Measurements from ENCODE around the gene CNOT6L. TPM values are rescaled to one million over a fixed set of nuclear protein-coding genes. Genes with fewer than 3 reads are reported as not detected.
"Not testable (repeated sequence)": the region's sequence is repeated elsewhere in the genome, so short reads cannot be mapped to it uniquely, and the experiment has no call there.

The CNOT6L gene
- polyA plus RNA-seq, 12 donors, result 29.5 to 39.6 (median 36.3) TPM; not detected in 1

DNA sequence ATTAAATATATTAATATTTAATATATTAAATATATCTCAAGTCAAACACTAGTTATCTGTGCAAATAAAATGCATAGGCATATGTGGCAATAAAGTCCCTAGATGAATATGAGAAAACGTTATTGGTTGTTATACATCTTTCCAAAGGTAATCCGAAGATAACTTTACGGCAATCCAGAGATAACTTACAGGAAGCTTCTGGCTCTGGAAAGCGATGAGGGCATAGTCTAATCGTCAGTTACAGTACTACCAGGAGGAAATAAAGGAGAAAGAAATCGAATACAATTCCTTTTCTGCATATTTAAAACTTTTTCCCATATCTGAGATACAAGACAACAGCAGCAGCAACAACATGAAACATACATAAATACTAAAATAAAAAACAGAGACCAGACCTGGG lies 35.3 kb downstream of the CNOT6L start:
- DNase-seq, result no peak

DNA sequence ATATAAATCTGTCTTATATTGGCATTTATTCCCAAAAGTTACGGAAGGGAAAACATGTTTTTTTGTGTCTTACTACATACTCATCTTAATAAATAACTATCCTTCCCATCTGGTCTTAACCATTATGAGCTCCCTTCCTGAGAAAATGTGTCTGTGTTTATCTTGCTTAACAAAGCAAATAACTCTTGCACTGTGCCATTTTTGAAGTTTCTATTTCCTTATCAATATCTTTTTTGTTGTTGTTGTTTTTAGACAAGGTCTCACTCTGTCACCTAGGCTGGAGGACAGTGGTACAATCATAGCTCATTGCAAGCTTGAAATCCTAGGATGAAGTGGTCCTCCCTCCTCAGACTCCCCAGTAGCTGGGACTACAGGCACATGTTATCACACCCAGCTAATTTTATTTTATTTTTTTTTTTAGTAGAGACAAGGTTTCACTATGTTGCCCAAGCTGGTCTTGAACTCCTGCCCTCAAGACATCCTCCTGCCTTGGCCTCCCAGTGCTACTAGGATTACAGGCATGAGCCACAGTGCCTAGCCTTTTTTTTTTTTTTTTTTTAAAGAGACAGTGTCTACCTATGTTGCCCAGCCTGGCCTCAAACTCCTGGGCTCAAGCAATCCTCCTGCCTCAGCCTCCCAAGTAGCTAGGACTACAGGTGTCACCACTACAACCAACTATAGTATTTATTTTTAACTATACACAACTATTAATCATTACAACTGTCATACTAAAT lies 36.9 kb downstream of the CNOT6L start:
- no peak for DNase-seq

DNA sequence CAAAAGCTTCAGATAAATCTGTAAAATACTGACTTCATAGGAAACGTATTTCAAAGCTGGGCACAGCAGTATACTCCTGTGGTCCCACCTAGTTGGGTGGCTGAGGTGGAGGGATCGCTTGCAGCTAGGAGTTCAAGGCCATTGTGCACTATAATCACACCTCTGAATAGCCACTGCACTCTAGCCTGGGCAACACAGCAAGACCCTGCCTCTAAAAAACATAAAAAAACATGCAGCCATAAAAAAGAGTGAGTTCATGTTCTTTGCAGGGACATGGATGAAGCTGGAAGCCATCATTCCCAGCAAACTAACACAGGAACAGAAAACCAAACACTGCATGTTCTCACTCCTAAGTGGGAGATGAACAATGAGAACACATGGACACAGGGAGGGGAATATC lies 38.4 kb downstream of the CNOT6L start:
- not testable (repeated sequence) for DNase-seq

DNA sequence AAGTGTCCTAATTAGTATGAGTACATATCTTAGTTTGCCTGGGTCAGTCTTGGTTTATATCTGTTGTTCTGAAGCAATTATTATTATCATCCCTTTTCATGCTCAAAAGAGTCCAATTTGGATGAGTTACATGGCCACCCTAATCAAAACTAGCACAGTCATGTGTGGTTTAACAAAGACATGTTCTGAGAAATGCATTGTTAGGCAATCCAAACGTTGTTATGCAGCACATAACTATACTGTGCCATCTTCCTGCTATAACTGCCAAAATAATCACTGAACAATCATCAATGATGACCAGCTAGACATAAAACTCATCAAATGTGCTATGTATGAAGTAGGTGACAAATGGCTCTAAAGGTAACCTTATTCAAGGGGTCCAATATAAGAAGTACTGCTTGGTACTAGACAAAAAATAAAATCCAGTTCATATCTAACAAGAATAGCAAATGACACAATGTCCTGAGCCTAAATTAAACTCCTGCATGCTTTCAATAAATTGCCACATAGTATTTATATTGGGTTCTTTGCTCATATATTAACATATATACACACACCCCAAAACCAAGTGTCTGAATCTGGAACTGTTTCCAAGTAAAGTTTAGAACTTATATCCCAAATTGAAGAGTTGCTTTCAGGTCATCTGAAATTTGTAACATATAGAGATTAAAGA lies 41.9 kb downstream of the CNOT6L start:
- DNase-seq, result no peak

DNA sequence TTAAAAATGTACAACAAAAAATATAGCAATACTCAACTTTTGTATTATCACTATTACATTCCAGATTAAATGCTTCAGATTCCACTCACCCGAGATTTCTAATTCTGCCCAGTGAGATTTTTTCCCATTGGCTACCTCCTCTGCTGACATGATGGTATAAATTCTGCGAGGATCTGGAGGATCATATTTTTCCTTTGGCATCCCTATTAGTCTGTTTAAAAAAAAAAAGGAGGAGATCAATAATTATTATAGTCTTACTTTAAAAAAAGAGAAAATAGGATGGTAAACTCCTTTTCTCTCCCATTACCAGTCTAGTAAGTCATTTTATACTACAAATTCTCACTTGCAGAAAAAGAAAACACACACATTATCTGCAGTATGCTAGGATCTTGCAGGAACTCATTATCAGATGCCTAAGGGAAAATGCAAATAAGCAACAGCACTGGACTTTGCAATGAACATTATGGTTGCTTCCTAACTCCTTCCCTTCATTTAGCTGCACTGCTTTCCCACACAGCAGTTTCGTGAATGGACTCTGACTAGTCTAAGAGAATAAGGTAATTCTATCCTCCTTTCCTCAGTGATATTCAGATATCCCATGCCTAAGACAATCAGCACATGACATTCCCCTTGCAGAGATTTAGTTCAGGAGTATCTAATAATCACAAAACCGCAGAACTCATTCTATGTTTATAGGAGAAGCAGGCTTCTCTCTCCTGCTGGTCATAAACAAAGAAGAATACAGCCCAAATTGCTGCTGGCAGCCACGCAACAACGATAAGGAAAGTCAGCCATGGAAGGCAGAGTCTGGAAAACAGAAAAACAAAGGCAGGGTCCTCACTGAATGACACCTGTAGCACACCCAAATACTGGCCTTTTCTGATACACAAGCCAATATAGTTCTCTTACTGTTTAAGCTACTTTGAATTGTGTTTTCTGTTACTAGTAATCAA lies 42.7 kb downstream of the CNOT6L start:
- no peak for DNase-seq

DNA sequence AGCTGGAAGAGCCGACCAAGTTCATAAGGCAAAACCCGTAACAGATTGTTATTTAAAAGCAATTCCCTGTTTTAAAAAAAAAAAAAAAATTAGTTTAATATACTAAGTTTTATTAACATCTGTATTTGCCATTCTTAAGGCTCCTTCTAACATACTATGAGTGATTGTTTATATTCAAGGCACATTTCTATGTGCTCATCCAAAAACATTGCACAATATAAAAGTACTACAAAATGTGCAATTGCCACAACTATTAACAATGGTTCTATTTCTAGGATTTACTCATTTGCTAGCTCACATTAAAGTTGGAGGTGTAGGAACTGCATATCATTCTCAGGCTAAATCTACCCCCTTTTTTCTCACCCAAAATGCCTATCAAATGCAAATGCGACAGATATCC lies 46.1 kb downstream of the CNOT6L start:
- DNase-seq, result no peak

DNA sequence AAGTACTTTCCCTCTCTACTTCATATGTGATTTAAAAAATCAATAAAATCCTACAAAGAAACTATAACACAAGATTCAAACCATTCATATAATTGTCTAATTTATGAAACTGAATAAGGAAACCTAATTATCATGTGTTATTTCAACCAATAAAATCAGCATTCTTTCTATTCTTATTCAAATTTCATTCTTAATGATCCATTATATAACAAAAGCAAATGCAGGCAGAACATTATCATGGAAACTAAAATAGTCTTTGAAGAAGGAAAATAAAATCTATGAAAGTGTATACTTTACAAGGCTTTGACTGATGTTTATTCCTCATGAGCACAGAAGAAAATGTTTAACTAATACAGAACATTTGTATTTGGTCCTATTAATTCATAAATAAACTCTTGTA lies 47.6 kb downstream of the CNOT6L start:
- DNase-seq, result no peak

DNA sequence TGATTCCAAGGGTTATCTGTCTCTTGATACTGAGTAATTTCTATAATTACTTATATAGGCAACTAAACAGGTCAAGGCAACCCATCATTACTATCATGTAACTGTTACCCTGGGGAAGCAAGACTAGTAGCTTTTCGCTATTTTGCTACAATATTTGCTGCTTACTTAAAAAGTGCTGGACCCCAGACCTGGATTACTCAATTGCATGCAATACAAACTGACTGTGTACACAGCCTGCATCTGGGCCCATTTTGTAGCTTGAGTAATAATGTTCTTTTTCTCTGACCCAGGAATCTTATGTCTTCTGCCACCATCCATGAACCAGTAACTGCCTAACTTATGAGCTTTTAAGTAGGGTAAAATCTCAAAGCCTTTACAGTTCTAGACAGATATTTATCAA lies 53.4 kb downstream of the CNOT6L start:
- no peak for DNase-seq

DNA sequence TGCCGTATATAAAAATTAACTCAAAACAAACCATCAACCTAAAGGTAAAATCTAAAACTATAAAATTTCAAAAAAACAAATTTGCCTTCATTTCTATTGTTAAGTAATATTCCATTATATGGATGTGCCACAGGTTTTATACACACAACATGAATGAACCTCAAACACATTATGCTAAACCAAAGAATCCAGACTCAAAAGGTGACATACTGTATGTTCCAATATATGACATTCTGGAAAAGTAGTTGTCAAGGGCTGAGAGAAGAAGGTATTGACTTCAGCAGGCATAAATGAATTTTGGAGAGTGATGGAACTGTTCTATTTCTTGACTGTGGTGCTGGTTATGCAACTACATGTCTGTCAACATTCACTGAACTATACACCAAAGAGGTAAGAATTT lies 56.6 kb downstream of the CNOT6L start:
- DNase-seq, result no peak

DNA sequence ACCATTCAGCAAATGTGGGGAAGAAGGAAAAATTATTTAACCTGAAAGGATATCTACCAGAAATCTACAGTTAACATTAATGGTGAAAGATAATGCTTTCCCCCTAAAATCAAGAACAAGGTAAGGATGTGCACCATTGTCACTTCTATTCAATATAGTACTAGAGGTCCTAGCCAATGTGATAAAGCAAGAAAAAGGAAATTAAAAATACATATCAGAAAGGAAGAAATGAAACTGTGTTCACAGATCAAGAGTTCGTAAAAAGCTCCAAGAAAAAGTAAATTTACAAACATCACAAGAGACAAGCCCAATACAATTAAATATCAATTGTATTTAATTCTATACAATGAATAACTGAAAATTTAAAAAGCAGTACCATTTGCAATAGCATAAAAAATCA lies 57.6 kb downstream of the CNOT6L start:
- DNase-seq, result no peak

DNA sequence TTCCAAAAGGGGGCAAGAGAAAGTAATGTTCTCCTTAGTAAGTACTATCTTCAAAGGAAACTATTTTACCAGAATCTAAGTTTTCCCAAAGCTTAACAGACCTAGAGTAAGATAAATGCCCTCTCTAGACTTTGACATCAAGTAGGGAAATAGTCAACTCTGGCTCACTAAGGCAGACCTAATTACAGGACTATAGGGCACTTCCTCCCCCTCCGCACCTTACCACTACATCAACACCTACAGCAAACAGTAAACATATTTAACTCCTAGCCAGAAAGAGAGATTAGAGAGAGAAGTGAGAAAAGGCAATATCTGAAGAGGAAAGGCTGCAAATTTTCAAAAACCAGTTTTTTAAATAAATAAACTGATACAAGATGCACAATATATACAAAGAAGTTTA lies 60.4 kb downstream of the CNOT6L start:
- no peak for DNase-seq

DNA sequence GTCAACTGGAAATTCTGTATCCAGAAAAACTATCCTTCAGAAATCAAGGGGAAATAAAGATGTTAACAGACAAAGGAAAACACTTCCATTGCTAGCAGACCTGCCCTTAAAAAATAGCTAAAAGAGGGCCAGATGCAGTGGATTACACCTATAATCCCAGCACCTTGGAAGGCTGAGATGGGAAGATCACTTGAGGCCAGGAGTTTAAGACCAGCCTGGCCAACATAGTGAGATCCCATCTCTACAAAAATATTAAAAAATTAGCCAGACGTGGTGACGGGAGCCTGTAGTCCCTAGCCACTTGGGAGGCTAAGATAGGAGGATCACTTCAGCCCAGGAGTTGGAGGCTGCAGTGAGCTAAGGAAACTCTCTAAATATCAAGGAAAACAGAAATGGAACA lies 67.4 kb downstream of the CNOT6L start:
- no peak for DNase-seq

DNA sequence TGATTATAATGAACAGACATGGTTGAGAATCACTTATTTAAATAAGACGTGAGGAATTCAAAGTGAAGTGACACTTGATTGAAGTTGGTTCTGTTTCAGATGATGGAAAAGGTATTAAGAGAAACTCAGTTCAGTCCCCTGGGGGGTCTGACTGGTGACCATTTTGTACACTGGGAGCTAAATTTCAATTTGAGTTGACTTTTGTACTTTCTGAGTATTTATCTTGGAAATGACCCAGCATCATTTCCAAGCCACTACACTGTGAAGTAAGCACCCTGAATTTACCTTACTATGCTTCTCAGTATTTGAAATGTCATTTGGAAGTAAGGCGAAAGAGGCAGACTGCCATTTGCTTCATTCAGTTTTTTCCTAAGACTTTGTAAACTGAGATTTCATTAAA lies 73.4 kb downstream of the CNOT6L start:
- no peak for DNase-seq

DNA sequence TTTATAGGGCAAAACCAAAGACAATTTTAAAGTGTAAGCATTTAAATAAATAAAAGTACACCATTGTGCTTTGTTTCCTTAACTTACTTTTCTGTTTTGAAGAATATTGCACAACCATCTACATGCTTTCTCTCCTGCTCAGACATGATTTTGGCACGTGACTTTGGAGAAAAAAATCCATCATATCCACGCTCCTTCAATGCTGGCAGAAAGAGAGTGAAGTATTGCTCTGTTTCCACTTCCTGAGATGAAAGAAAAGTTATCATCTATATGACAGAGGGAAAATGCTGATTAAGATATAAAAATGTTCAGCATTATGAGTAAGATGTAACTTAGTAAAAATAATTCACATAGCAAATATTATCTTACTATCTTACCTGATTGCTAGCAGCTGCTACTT lies 77.1 kb downstream of the CNOT6L start:
- no peak for DNase-seq

DNA sequence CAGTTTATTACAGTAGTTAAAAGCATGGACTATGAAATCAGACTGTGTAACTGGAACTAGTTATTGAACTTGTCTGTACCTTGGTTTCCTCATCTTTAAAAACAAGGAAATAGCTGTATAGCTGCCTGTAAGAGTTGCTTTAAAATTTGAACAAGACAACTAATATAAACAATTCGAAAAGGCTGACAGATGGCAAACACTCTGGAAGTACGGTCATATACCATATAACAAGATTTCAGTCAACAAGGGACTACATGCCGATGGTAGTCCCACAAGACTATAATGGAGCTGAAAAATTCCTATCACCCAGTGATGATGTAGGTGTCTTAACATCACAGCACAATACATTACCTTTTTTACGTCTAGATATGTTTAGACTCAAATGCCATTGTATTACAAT lies 78.7 kb downstream of the CNOT6L start:
- no peak for DNase-seq

DNA sequence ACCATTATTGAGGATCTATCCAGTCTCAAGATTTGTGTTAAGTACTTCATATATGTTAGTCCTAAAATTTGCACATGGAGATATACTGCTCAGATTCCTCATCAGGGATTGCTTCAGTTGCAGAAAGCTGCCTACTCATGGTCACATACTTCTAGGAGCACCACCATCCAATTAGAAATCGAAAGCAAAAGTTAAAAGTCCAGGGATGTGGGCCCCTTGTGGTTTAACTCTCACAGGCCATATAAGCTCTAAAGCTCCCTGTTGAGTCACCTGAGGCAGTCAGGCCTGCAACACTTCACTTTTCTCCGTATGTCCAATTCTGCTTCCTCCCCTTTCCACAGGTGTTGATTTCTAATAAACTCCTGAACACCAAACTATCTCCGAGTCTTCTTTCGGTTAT lies 84.2 kb downstream of the CNOT6L start:
- no peak for DNase-seq

DNA sequence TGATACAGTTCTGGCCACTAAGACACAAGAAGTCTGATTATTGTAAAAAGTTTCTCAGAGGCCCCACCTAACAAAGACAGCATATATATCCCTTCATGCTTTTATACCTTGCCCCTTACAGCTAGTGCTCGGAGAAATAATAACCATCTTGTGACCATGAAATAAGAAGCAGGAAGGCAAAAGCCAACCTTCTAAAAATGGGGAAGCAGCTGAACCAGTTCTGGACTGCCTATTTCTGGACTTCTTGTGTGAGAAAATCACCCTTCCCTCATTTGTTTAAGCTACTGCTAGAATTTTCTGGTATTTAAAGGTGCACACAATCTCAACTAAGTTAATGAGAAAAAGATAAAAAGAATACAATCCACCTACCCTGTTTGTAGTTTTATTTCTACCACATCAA lies 87.5 kb downstream of the CNOT6L start:
- no peak for DNase-seq

DNA sequence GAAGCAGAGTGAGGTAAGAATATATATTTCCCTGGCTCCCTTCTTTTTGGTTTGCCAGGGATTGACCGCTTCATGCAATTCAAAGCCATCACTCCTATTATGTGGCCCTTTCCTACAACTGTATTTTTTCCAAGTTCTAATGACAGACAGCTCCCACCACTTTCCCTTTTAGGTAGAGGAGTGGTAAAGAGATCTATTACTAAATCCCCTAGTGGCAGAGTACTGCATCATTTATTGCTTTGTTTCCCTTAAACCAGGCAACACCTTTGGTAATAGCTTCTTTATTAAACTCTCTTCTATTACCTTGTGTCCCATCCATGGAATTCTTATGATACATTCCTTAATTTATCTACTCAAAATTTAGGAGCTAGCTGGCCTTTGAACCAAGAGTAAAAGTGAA lies 90.7 kb downstream of the CNOT6L start:
- DNase-seq, result no peak

DNA sequence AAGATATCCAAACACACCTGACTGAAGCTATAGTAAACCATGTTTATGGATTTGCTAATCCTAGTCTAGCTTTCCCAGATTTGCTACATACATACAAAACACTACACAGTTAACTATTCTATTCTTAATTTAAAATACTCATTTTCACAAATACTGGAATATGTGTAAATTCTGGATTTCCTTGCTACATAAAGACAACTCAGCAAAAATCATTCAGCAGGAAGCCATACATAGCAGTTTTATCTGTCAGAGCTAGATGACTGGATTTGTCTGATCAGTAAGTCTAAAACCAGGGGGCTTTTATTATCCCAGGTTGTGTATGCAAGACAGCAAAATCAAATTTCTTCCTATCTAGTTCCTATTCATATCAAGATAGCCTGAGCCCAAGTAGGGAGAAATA lies 98.1 kb downstream of the CNOT6L start:
- no peak for DNase-seq

DNA sequence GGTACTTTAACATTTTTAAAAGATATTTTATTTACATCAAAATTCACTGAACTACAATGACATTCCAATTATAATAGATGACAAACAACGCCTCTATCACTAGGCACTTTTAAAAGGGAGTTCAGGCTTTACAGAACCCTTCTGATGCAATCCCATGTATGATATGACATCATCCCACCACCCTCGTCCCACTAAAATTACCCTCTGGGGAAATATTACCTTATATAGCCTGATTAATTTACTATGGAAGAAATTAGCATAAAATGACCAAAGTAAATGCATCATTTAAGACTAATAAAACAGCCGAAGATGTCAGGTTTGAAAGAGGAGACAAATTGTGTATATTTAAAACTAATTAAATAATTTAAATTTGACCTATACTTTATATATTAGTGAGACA lies 100.7 kb downstream of the CNOT6L start:
- DNase-seq, result not testable (repeated sequence)

DNA sequence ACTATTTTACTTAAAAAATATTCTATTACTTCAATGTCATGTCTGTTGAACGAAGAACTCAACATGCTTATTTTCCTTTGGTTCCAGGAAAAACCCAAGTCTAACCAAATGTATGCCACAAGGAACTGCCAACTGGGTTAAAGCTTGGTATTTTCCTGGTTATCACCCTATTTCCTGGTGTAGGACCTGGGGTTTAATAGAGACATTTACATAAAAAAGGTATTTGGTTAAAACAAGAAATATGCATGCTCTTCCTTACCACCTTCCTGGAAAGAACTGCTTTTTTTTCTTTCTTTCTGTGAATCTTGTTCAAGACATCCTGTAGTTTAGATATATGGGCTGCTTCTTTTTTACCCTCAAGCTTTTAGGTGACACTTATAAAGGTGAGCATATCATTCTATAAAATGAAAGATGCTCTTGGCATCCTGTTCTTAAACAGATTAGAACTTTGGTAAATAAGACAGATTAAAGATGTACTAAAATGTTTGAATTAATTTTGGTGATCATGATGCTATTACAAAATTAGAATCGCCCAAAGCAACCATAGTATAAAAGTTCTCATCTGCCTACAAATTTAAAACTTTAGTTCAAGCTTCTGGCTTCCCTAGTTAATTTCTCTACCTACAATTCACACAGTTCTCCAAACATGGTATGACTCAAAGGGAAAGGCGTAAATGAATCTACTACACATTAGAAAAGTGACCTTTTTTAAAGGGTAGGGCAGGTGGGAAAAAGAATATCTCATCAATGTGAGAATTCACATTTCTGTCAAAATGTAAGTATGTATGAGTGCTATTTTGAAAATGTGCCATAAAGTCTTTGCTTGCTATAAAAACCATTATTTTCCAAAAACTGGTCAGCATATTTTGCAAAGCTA lies 103.5 kb downstream of the CNOT6L start:
- no peak for DNase-seq

DNA sequence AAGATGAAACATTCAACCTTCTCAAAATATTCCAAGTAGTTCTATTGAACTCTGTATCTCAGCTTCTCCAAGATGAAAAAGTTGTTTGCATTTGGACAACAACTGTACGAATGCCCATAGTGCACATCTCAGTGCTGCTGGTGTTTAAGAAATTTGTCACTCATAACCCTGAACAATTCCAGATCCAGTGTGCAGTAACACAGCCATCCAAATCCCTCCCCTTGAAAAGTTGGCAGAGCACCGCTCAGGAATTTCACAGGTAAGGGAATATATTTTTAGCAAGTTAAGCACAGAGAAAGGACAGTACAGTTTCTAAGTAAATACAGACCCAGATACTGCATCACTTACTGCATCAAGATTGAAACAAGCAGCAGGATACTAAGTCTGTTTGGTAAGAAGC lies 104.7 kb downstream of the CNOT6L start:
- no peak for DNase-seq
